ENCODE results near the gene GPR89A.

The GPR89A gene

GRCh38 chr1:145719230-145720079 lies 111.7 kb downstream of the GPR89A start, which contains the start of gene CD160 (continued):
- TF ChIP-seq ZC3H10 (CRISPR knock-in tag; IDR thresholded peaks at IDR 0.05) (no peak), POU6F1 (CRISPR knock-in tag; IDR thresholded peaks at IDR 0.05; ENCODE audit: borderline replicate concordance, low read depth) (no peak), ZFP30 (CRISPR knock-in tag; IDR thresholded peaks at IDR 0.05) (no peak), OSR1 (CRISPR knock-in tag; IDR thresholded peaks at IDR 0.05) (no peak)

All from SK-N-SH treated with all-trans-retinoic acid at 6 μM for 48 hours (cell line).